Activated naive CD4-positive, alpha-beta T cell treated with Interleukin-2 at 50 U/mL for 16 hours (primary cell): ENCODE results near the gene CAMK2A.
"Not testable (repeated sequence)": the region's sequence is repeated elsewhere in the genome, so short reads cannot be mapped to it uniquely, and the experiment has no call there.

ENCODE experiments used
- DNase-seq: peaks from one replicate; pipeline ENCODE4 v3.0.0-alpha.2; 2020

Gene CAMK2A

GRCh38 chr5:150234576-150235499 lies 54.7 kb downstream of the CAMK2A start:
- no peak for DNase-seq

GRCh38 chr5:150233706-150234105 lies 55.9 kb downstream of the CAMK2A start:
- DNase-seq = not testable (repeated sequence)

- no peak for DNase-seq
Measured at GRCh38 chr5:150230842-150231241, 58.7 kb downstream of the CAMK2A start.

GRCh38 chr5:150229571-150229970 lies 60.0 kb downstream of the CAMK2A start:
- no peak for DNase-seq

GRCh38 chr5:150227606-150228273 lies 61.8 kb downstream of the CAMK2A start:
- DNase-seq = no peak

- no peak for DNase-seq
Measured at GRCh38 chr5:150227036-150227435, 62.5 kb downstream of the CAMK2A start.

GRCh38 chr5:150224483-150225027 lies 65.0 kb downstream of the CAMK2A start:
- DNase-seq = no peak

- no peak for DNase-seq
Measured at GRCh38 chr5:150223474-150223873, 66.1 kb downstream of the CAMK2A start.

- DNase-seq = no peak
Measured at GRCh38 chr5:150222906-150223305, 66.7 kb downstream of the CAMK2A start.

GRCh38 chr5:150221471-150221870 lies 68.1 kb downstream of the CAMK2A start:
- no peak for DNase-seq

GRCh38 chr5:150219861-150220260 lies 69.7 kb downstream of the CAMK2A start:
- DNase-seq = no peak

- DNase-seq = no peak
Measured at GRCh38 chr5:150219142-150219541, 70.4 kb downstream of the CAMK2A start.

GRCh38 chr5:150218693-150219035 lies 70.9 kb downstream of the CAMK2A start:
- DNase-seq = no peak

- peak; percentile 75 for DNase-seq
Measured at GRCh38 chr5:150217873-150218692, 71.5 kb downstream of the CAMK2A start.

- no peak for DNase-seq
Measured at GRCh38 chr5:150217038-150217437, 72.5 kb downstream of the CAMK2A start.

GRCh38 chr5:150215979-150216944 lies 73.3 kb downstream of the CAMK2A start:
- DNase-seq = no peak

- no peak for DNase-seq
Measured at GRCh38 chr5:150214289-150214688, 75.3 kb downstream of the CAMK2A start.

GRCh38 chr5:150213530-150213929 lies 76.0 kb downstream of the CAMK2A start:
- DNase-seq = no peak

GRCh38 chr5:150211156-150212030 lies 78.2 kb downstream of the CAMK2A start:
- DNase-seq = no peak

- DNase-seq = no peak
Measured at GRCh38 chr5:150210644-150211043, 78.9 kb downstream of the CAMK2A start.
